HEK293 (cell line): ENCODE measurements around the gene COL19A1.
A peak's percentile ranks its signal among the peaks of the same experiment; 100 is the strongest.

Experiments used
- CTCF ChIA-PET: fragments of 350-600 bp; formaldehyde crosslinking; extraction: SDS; loops from one replicate; lab custom pipeline; 2021; ENCODE audit warnings: antibody characterized with exemption; lab: Yijun Ruan, JAX
- POLR2A ChIA-PET: fragments of 300-600 bp; formaldehyde crosslinking; extraction: SDS; loops from one replicate; lab custom pipeline; 2020; ENCODE audit warnings: antibody characterized with exemption, inconsistent platforms; lab: Yijun Ruan, JAX
- H3K27ac ChIP-seq: fragments of 200-500 bp; sonication (Bioruptor generic); 2 replicates; pipeline ENCODE4 v1.5.1; 2014; ENCODE audit warnings: low read depth, low read length, control low read depth, inconsistent platforms; ENCODE audit errors: extremely low read depth
- H3K36me3 ChIP-seq, 2 experiments: fragments of 200-500 bp in 1 of 2; sonication (Bioruptor generic) in 1 of 2; 1 replicate in 1 of 2; 2 replicates in 1 of 2; pipeline ENCODE4 v1.5.1; 2014 to 2017; ENCODE audit warnings: inconsistent platforms in 2 of 2, low read length in 2 of 2; ENCODE audit not compliant: control insufficient read depth in 2 of 2, insufficient read depth in 1 of 2
- H3K4me1 ChIP-seq: fragments of 200-500 bp; sonication (Bioruptor generic); 2 replicates; pipeline ENCODE4 v1.5.1; 2014; ENCODE audit warnings: mild to moderate bottlenecking, low read length, inconsistent platforms; ENCODE audit not compliant: control insufficient read depth, insufficient read depth
- H3K4me3 ChIP-seq: 2 replicates; pipeline ENCODE4 v1.5.1; 2011; ENCODE audit warnings: low read depth, mild to moderate bottlenecking, control low read depth, low read length, moderate library complexity
- H3K9me3 ChIP-seq: fragments of 200-500 bp; sonication (Bioruptor generic); 2 replicates; pipeline ENCODE4 v1.5.1; 2014; ENCODE audit warnings: low read depth, low read length, inconsistent platforms; ENCODE audit not compliant: control insufficient read depth, insufficient read depth
- KLF1 ChIP-seq: fragments of 450-650 bp; formaldehyde crosslinking; IDR thresholded peaks from 2 replicates; pipeline ENCODE4 v1.5.1; 2016; ENCODE audit warnings: missing biosample characterization, missing genetic modification characterization
- KLF10 ChIP-seq: fragments of 450-650 bp; IDR thresholded peaks from 2 replicates; pipeline ENCODE4 v1.5.1; 2018; ENCODE audit warnings: missing biosample characterization, mild to moderate bottlenecking, missing genetic modification characterization
- SCRT2 ChIP-seq: fragments of 450-650 bp; formaldehyde crosslinking; IDR thresholded peaks from 2 replicates; pipeline ENCODE4 v1.5.1; 2016; ENCODE audit warnings: missing biosample characterization, missing genetic modification characterization
- SP7 ChIP-seq: fragments of 450-650 bp; formaldehyde crosslinking; IDR thresholded peaks from 2 replicates; pipeline ENCODE4 v1.5.1; 2016; ENCODE audit warnings: missing biosample characterization, missing genetic modification characterization
- TSHZ1 ChIP-seq: fragments of 450-650 bp; formaldehyde crosslinking; IDR thresholded peaks from 2 replicates; pipeline ENCODE4 v1.5.1; 2016; ENCODE audit warnings: missing biosample characterization, missing genetic modification characterization, borderline replicate concordance
- ZBTB10 ChIP-seq: fragments of 450-650 bp; formaldehyde crosslinking; IDR thresholded peaks from 2 replicates; pipeline ENCODE4 v1.5.1; 2016; ENCODE audit warnings: missing biosample characterization, missing genetic modification characterization
- ZBTB26 ChIP-seq: fragments of 450-650 bp; formaldehyde crosslinking; optimal IDR thresholded peaks from 2 replicates; pipeline ENCODE3; 2016; ENCODE audit warnings: missing biosample characterization, mild to moderate bottlenecking, missing genetic modification characterization
- ZBTB8A ChIP-seq: fragments of 450-650 bp; formaldehyde crosslinking; IDR thresholded peaks from 2 replicates; pipeline ENCODE4 v1.5.1; 2016; ENCODE audit warnings: missing biosample characterization, missing genetic modification characterization
- ZNF114 ChIP-seq: fragments of 450-650 bp; formaldehyde crosslinking; IDR thresholded peaks from 2 replicates; pipeline ENCODE4 v1.5.0; 2017; ENCODE audit warnings: missing biosample characterization, missing genetic modification characterization
- ZNF121 ChIP-seq: fragments of 450-650 bp; formaldehyde crosslinking; IDR thresholded peaks from 2 replicates; pipeline ENCODE4 v1.5.1; 2016; ENCODE audit warnings: missing biosample characterization, missing genetic modification characterization
- ZNF133 ChIP-seq: fragments of 450-650 bp; formaldehyde crosslinking; IDR thresholded peaks from 2 replicates; pipeline ENCODE4 v1.5.1; 2016; ENCODE audit warnings: missing biosample characterization, missing genetic modification characterization
- ZNF157 ChIP-seq: fragments of 450-650 bp; formaldehyde crosslinking; IDR thresholded peaks from 2 replicates; pipeline ENCODE4 v1.5.1; 2016; ENCODE audit warnings: missing biosample characterization, missing genetic modification characterization
- ZNF214 ChIP-seq: fragments of 450-650 bp; formaldehyde crosslinking; IDR thresholded peaks from 2 replicates; pipeline ENCODE4 v1.5.1; 2017; ENCODE audit warnings: missing biosample characterization, mild to moderate bottlenecking, missing genetic modification characterization, borderline replicate concordance
- ZNF311 ChIP-seq: fragments of 450-650 bp; formaldehyde crosslinking; IDR thresholded peaks from 2 replicates; pipeline ENCODE4 v1.5.1; 2017; ENCODE audit warnings: missing biosample characterization, missing genetic modification characterization, borderline replicate concordance
- ZNF488 ChIP-seq: fragments of 450-650 bp; formaldehyde crosslinking; IDR thresholded peaks from 2 replicates; pipeline ENCODE4 v1.5.1; 2016; ENCODE audit warnings: missing biosample characterization, missing genetic modification characterization
- ZNF560 ChIP-seq: fragments of 450-650 bp; formaldehyde crosslinking; IDR thresholded peaks from 2 replicates; pipeline ENCODE4 v1.5.1; 2017; ENCODE audit warnings: missing biosample characterization, missing genetic modification characterization, borderline replicate concordance
- ZNF600 ChIP-seq: fragments of 450-650 bp; formaldehyde crosslinking; IDR thresholded peaks from 2 replicates; pipeline ENCODE4 v1.5.1; 2016; ENCODE audit warnings: missing biosample characterization, missing genetic modification characterization
- ZNF623 ChIP-seq: fragments of 450-650 bp; formaldehyde crosslinking; IDR thresholded peaks from 2 replicates; pipeline ENCODE4 v1.5.1; 2016; ENCODE audit warnings: missing biosample characterization, missing genetic modification characterization
- ZNF639 ChIP-seq: fragments of 450-650 bp; formaldehyde crosslinking; IDR thresholded peaks from 2 replicates; pipeline ENCODE4 v1.5.1; 2016; ENCODE audit warnings: missing biosample characterization, missing genetic modification characterization
- ZNF701 ChIP-seq: fragments of 450-650 bp; formaldehyde crosslinking; IDR thresholded peaks from 2 replicates; pipeline ENCODE4 v1.5.1; 2016; ENCODE audit warnings: missing biosample characterization, missing genetic modification characterization
- ZNF704 ChIP-seq: fragments of 450-650 bp; formaldehyde crosslinking; IDR thresholded peaks from 2 replicates; pipeline ENCODE4 v1.5.1; 2016; ENCODE audit warnings: missing biosample characterization, missing genetic modification characterization
- ZSCAN18 ChIP-seq: fragments of 450-650 bp; formaldehyde crosslinking; IDR thresholded peaks from 2 replicates; pipeline ENCODE4 v1.5.1; 2016; ENCODE audit warnings: missing biosample characterization, missing genetic modification characterization

COL19A1 gene

GRCh38 chr6:69871107-69871506, 4.8 kb downstream of the COL19A1 start:
- H3K27ac ChIP-seq: no peak overlapping the region
- peaks cover 8% of the 10 kb centered on the region; the same call in 1 of the 2 replicates for H3K4me1 ChIP-seq
- no peaks in the 10 kb centered on the region for H3K36me3 ChIP-seq
- no peaks in the 10 kb centered on the region for H3K9me3 ChIP-seq
- CTCF ChIA-PET: interaction anchor here (0.6 kb wide), 1 partner anchor 126 kb away, joined by 3 read pairs; no protein-coding TSS in a partner anchor
- POLR2A ChIA-PET: no interaction called here
- H3K4me3 ChIP-seq: no peak overlapping the region
- no peak for TF ChIP-seq ZNF623 (tag by site-specific recombination)
- no peak for TF ChIP-seq ZNF600 (tag by site-specific recombination)
- TF ChIP-seq SCRT2 (tag by site-specific recombination): peak; percentile 67
- no peak for TF ChIP-seq ZBTB26 (tag by site-specific recombination)
- TF ChIP-seq TSHZ1 (tag by site-specific recombination): no peak
- no peak for TF ChIP-seq ZNF214 (tag by site-specific recombination)
- no peak for TF ChIP-seq ZSCAN18 (tag by site-specific recombination)

- H3K4me3 ChIP-seq: no peak overlapping the region
- ChIA-PET POLR2A (no interaction called here), CTCF (interaction anchor here (0.8 to 1.0 kb wide), 3 partner anchors 49 to 293 kb away, joined by 3 to 6 read pairs (median 4); no protein-coding TSS in a partner anchor)
- H3K36me3 ChIP-seq: no peaks in the 10 kb centered on the region
- H3K9me3 ChIP-seq: no peaks in the 10 kb centered on the region
- TF ChIP-seq SP7 (tag by site-specific recombination): no peak
- TF ChIP-seq ZNF157 (tag by site-specific recombination): no peak
- no peak for TF ChIP-seq ZNF600 (tag by site-specific recombination)
- no peak for TF ChIP-seq ZNF133 (tag by site-specific recombination)
- no peak for TF ChIP-seq ZBTB8A (tag by site-specific recombination)
- TF ChIP-seq ZNF704: no peak
- no peak for TF ChIP-seq ZNF639 (tag by site-specific recombination)
- no peak for TF ChIP-seq ZNF311
- TF ChIP-seq ZNF488: no peak
- TF ChIP-seq ZNF560 (tag by site-specific recombination): no peak
- no peak for TF ChIP-seq ZNF701 (tag by site-specific recombination)
- no peak for TF ChIP-seq ZNF114
- TF ChIP-seq ZNF121 (tag by site-specific recombination): no peak
- no peak for TF ChIP-seq ZBTB10 (tag by site-specific recombination)
- no peak for TF ChIP-seq KLF10 (tag by site-specific recombination)
- no peak for TF ChIP-seq KLF1 (tag by site-specific recombination)
- no peak overlapping the region for H3K27ac ChIP-seq
- peaks cover 6% of the 10 kb centered on the region; the same call in 1 of the 2 replicates for H3K4me1 ChIP-seq
These were observed 6.9 kb downstream of the COL19A1 start for GRCh38 chr6:69873291-69873690.
